Adrenal gland (tissue), 12 donors: ENCODE data around the gene CFAP65. TPM values are rescaled to one million over a fixed set of nuclear protein-coding genes. Genes with fewer than 3 reads are reported as not detected.

Experiments
- DNase-seq, 7 donors: peaks; one replicate each; pipeline ENCODE4 v3.0.0-alpha.2; 2019 to 2020
- H3K27ac ChIP-seq, 5 donors: fragments of 200-600 bp; sonication (generic) in 4 of 5; 1 replicate in 3 of 5; 2 replicates in 2 of 5; pipeline versions ENCODE4 v1.5.1 to v1.8.0; 2016 to 2020; ENCODE audit warnings: mild to moderate bottlenecking in 1 of 5
- H3K27me3 ChIP-seq: fragments of 200-600 bp; 2 replicates; pipeline ENCODE4 v1.8.0; 2021
- H3K36me3 ChIP-seq, 2 donors: fragments of 200-600 bp; replicated peaks in 1 of 2; 1 replicate in 1 of 2; 2 replicates in 1 of 2; pipeline versions ENCODE4 v1.5.1 to v1.8.0; 2018 to 2022
- H3K4me1 ChIP-seq, 2 donors: fragments of 200-600 bp; replicated peaks in 1 of 2; 1 replicate in 1 of 2; 2 replicates in 1 of 2; pipeline versions ENCODE4 v1.5.1 to v1.8.0; 2018 to 2021
- H3K4me3 ChIP-seq, 4 donors: fragments of 200-600 bp; sonication (generic) in 3 of 4; one replicate each; pipeline ENCODE4 v1.5.1; 2016 to 2018
- H3K9me3 ChIP-seq, 3 donors: fragments of 200-600 bp; sonication (generic) in 1 of 3; replicated peaks in 1 of 3; 1 replicate in 2 of 3; 2 replicates in 1 of 3; pipeline versions ENCODE4 v1.5.1 to v1.8.0; 2016 to 2021
- CTCF ChIP-seq, 6 experiments: fragments of 450-650 bp in 4 of 6; fragments of 200-600 bp in 2 of 6; sonication (generic) in 1 of 6; IDR thresholded peaks; 1 replicate in 5 of 6; 2 replicates in 1 of 6; pipeline versions ENCODE4 v1.5.1 to v1.8.0; 2016 to 2021; ENCODE audit warnings: antibody characterized with exemption in 6 of 6, mild to moderate bottlenecking in 2 of 6, moderate library complexity in 1 of 6
- POLR2A ChIP-seq, 2 donors: fragments of 450-650 bp; IDR thresholded peaks; one replicate each; pipeline ENCODE4 v1.6.1; 2017; ENCODE audit warnings: antibody characterized with exemption in 2 of 2, mild to moderate bottlenecking in 2 of 2, moderate library complexity in 1 of 2
- WGBS, 4 donors: extraction: QIAGEN DNeasy Blood & Tissue Kit in 2 of 4; methylation state at CpG; one replicate each; pipeline versions ENCODE4 v1.1.5 to v1.1.7; 2013 to 2017; 5-methylcytosine and 5-hydroxymethylcytosine counted together
- intact Hi-C, 2 donors: fragments of 100-400 bp; cut with DNase I; formaldehyde crosslinking; loops; one replicate each; pipeline versions ENCODE4 v1.14.1 to v1.15.0; 2022 to 2023
- polyA plus RNA-seq, 3 donors: library from polyadenylated mRNA; stranded (reverse); fragments of 200-250 nt in 2 of 3; fragments of 350-450 nt in 1 of 3; fragmentation: Illumina TruSeq in 1 of 3; extraction: RNeasy Lipid Tissue Mini Kit (QIAGEN cat#74804) in 1 of 3; gene quantifications; one replicate each; pipeline ENCODE4 v1.2.3, GENCODE V29; 2013 to 2014
- total RNA-seq, 9 donors: library from RNA; depleted of rRNA in 4 of 9; stranded (reverse); fragments of >200 nt in 4 of 9; fragments of 120-200 nt in 1 of 9; fragmentation: NEBNext Ultra II Directional in 1 of 9; extraction: Animal tissue kit (Norgen Biotek cat#: 25700) in 1 of 9; gene quantifications; one replicate each; pipeline versions ENCODE4 v1.1.0 to v1.2.4, GENCODE V29; 2013 to 2023
- donor health status: healthy with polysubstance abuse.
- donor health status: Bipolar disorder and iron deficiency.
- donor health status: DM: yes; HTN: yes; CAD: no.
- donor health status: DM: no; HTN: no; CAD: no.
- donor health status: DM: no; HTN: no; CAD: no.
- donor health status: DM: yes; HTN: yes; CAD: no.

Gene CFAP65
- total and polyA plus RNA-seq, 12 donors, result 0.04 to 0.16 (median 0.06) TPM; not detected in 7

GRCh38 chr2:219081701-219082331, 40.5 kb upstream of the CFAP65 start:
- intact Hi-C loops, result no loop called here
- no peak overlapping the region for H3K4me3 ChIP-seq
- H3K27ac ChIP-seq, result no peak overlapping the region
- no peaks in the 10 kb centered on the region for H3K9me3 ChIP-seq
- TF ChIP-seq CTCF (IDR thresholded peaks at IDR 0.05) (no peak), POLR2A (IDR thresholded peaks at IDR 0.05) (no peak)
- H3K4me1 ChIP-seq, result no peaks in the 10 kb centered on the region
- peaks cover 0 to 3% of the 10 kb centered on the region in 2 donors for H3K36me3 ChIP-seq
- no peaks in the 10 kb centered on the region for H3K27me3 ChIP-seq
- no peak for DNase-seq

GRCh38 chr2:219081096-219081495, 39.8 kb upstream of the CFAP65 start:
- Histone ChIP-seq H3K9me3 (no peaks in the 10 kb centered on the region), H3K27ac (no peak overlapping the region), H3K4me1 (no peaks in the 10 kb centered on the region), H3K36me3 (peaks cover 0 to 10% of the 10 kb centered on the region in 2 donors), H3K4me3 (no peak overlapping the region), H3K27me3 (no peaks in the 10 kb centered on the region)
- DNase-seq, result no peak
- intact Hi-C loops, result no loop called here
- TF ChIP-seq POLR2A (IDR thresholded peaks at IDR 0.05) (no peak), CTCF (IDR thresholded peaks at IDR 0.05) (no peak)
- WGBS, 4 donors, result 87 to 94% (median 92%) methylated on average over 7 of the region's 7 CpGs

GRCh38 chr2:219079417-219079816, 38.1 kb upstream of the CFAP65 start:
- intact Hi-C loops, result loop anchor here in 1 of 2 donors (5.0 kb wide), 2 partner anchors 38 to 78 kb away; no protein-coding TSS in a partner anchor
- DNase-seq, result no peak
- peaks cover 0 to 21% of the 10 kb centered on the region in 2 donors for H3K36me3 ChIP-seq
- no peaks in the 10 kb centered on the region for H3K4me1 ChIP-seq
- H3K4me3 ChIP-seq, result no peak overlapping the region
- no peaks in the 10 kb centered on the region for H3K9me3 ChIP-seq
- WGBS, 4 donors, result 74 to 94% (median 82%) methylated on average over 2 of the region's 2 CpGs
- H3K27me3 ChIP-seq, result no peaks in the 10 kb centered on the region
- H3K27ac ChIP-seq, result no peak overlapping the region
- TF ChIP-seq CTCF (IDR thresholded peaks at IDR 0.05) (no peak), POLR2A (IDR thresholded peaks at IDR 0.05) (no peak)

GRCh38 chr2:219078951-219079350, 37.6 kb upstream of the CFAP65 start:
- Histone ChIP-seq H3K4me1 (no peaks in the 10 kb centered on the region), H3K36me3 (peaks cover 0 to 21% of the 10 kb centered on the region in 2 donors), H3K27me3 (no peaks in the 10 kb centered on the region), H3K4me3 (no peak overlapping the region), H3K27ac (no peak overlapping the region), H3K9me3 (no peaks in the 10 kb centered on the region)
- no peak for TF ChIP-seq POLR2A (IDR thresholded peaks at IDR 0.05)
- no peak for TF ChIP-seq CTCF (IDR thresholded peaks at IDR 0.05)
- 97 to 99% (median 97%) methylated on average over 4 of the region's 4 CpGs for WGBS, 4 donors
- no peak for DNase-seq
- intact Hi-C loops, result loop anchor here in 1 of 2 donors (5.0 kb wide), 2 partner anchors 38 to 78 kb away; no protein-coding TSS in a partner anchor
